NCI-H526 (cell line): ENCODE results near the gene FAM177A1.
A peak's percentile ranks its signal among the peaks of the same experiment; 100 is the strongest.
"Not testable (repeated sequence)": the region's sequence is repeated elsewhere in the genome, so short reads cannot be mapped to it uniquely, and the experiment has no call there.

Experiments used
- DNase-seq, 2 experiments: peaks; one replicate each; lab custom pipeline; 2025; lab: John Stamatoyannopoulos, UW

Gene FAM177A1

GRCh38 chr14:35061113-35061791 lies 15.2 kb downstream of the FAM177A1 start:
- not testable (repeated sequence) for DNase-seq

GRCh38 chr14:35065731-35066130 lies 19.7 kb downstream of the FAM177A1 start:
- DNase-seq = not testable (repeated sequence)

GRCh38 chr14:35068238-35069012 lies 22.4 kb downstream of the FAM177A1 start:
- no peak for DNase-seq

- no peak for DNase-seq
These were observed 26.2 kb downstream of the FAM177A1 start for GRCh38 chr14:35072226-35072625.

- no peak for DNase-seq
These were observed 27.4 kb downstream of the FAM177A1 start for GRCh38 chr14:35073486-35073885.

- no peak for DNase-seq
These were observed 32.0 kb downstream of the FAM177A1 start for GRCh38 chr14:35078082-35078481.

GRCh38 chr14:35079742-35080141 lies 33.7 kb downstream of the FAM177A1 start:
- DNase-seq = no peak

- no peak for DNase-seq
These were observed 37.6 kb downstream of the FAM177A1 start for GRCh38 chr14:35083530-35084150.

GRCh38 chr14:35085441-35085840 lies 39.4 kb downstream of the FAM177A1 start:
- no peak for DNase-seq

- no peak for DNase-seq
These were observed 42.4 kb downstream of the FAM177A1 start for GRCh38 chr14:35088514-35088913.

GRCh38 chr14:35094645-35095044 lies 48.6 kb downstream of the FAM177A1 start:
- not testable (repeated sequence) for DNase-seq

- DNase-seq = no peak
These were observed 61.8 kb downstream of the FAM177A1 start for GRCh38 chr14:35107866-35108265.

- DNase-seq = no peak
These were observed 66.6 kb downstream of the FAM177A1 start for GRCh38 chr14:35112641-35113040.

GRCh38 chr14:35113308-35113950 lies 67.4 kb downstream of the FAM177A1 start:
- no peak for DNase-seq

- no peak for DNase-seq
These were observed 68.0 kb downstream of the FAM177A1 start for GRCh38 chr14:35114036-35114435.

GRCh38 chr14:35116242-35116641 lies 70.2 kb downstream of the FAM177A1 start:
- no peak for DNase-seq

- DNase-seq = no peak
These were observed 71.0 kb downstream of the FAM177A1 start for GRCh38 chr14:35117112-35117511.

GRCh38 chr14:35121026-35121886 lies 75.2 kb downstream of the FAM177A1 start:
- peak in 1 of 2 experiments; percentile 31 for DNase-seq

- peak; percentile 95 to 97 for DNase-seq
These were observed 76.0 kb downstream of the FAM177A1 start, which contains the start of the genes PPP2R3C and PRORP for GRCh38 chr14:35121887-35122695. TSS of gene PPP2R3C (minus strand) at chr14:35121990. CDS start at chr14:35121959, 31 bp downstream. TSS of gene PRORP (plus strand) at chr14:35122552. CDS start at chr14:35123246, 694 bp downstream.

- DNase-seq = peak; percentile 45 to 69
These were observed 76.8 kb downstream of the FAM177A1 start for GRCh38 chr14:35122696-35123387.
